Fibroblast of skin of abdomen (primary cell): Measurements from ENCODE around the gene BACE2.
A peak's percentile ranks its signal among the peaks of the same experiment; 100 is the strongest.
"Not testable (repeated sequence)": the region's sequence is repeated elsewhere in the genome, so short reads cannot be mapped to it uniquely, and the experiment has no call there.

Experiments used
- DNase-seq: peaks from one replicate; pipeline ENCODE4 v3.0.0-alpha.2; 2013

The BACE2 gene

GRCh38 chr21:41242238-41242829, 74.4 kb downstream of the BACE2 start:
- no peak for DNase-seq

- no peak for DNase-seq
These were observed 75.1 kb downstream of the BACE2 start for GRCh38 chr21:41243107-41243506.

GRCh38 chr21:41244266-41244880, 76.4 kb downstream of the BACE2 start:
- DNase-seq, result not testable (repeated sequence)

GRCh38 chr21:41245509-41246135, 77.7 kb downstream of the BACE2 start:
- DNase-seq, result no peak

- no peak for DNase-seq
These were observed 78.8 kb downstream of the BACE2 start for GRCh38 chr21:41246808-41247207.

GRCh38 chr21:41247561-41248545, 79.9 kb downstream of the BACE2 start:
- no peak for DNase-seq

GRCh38 chr21:41249476-41249875, 81.5 kb downstream of the BACE2 start:
- DNase-seq, result no peak

- no peak for DNase-seq
These were observed 82.6 kb downstream of the BACE2 start for GRCh38 chr21:41250519-41250918.

- peak; percentile 44 for DNase-seq
These were observed 84.1 kb downstream of the BACE2 start for GRCh38 chr21:41251961-41252642.

- DNase-seq, result no peak
These were observed 86.2 kb downstream of the BACE2 start for GRCh38 chr21:41254090-41254700.

GRCh38 chr21:41255190-41255589, 87.2 kb downstream of the BACE2 start:
- no peak for DNase-seq

- DNase-seq, result not testable (repeated sequence)
These were observed 88.3 kb downstream of the BACE2 start for GRCh38 chr21:41256231-41256630.

- DNase-seq, result no peak
These were observed 89.1 kb downstream of the BACE2 start for GRCh38 chr21:41256771-41257702.

- no peak for DNase-seq
These were observed 90.7 kb downstream of the BACE2 start for GRCh38 chr21:41258617-41259016.

- DNase-seq, result no peak
These were observed 92.5 kb downstream of the BACE2 start for GRCh38 chr21:41260428-41260827.

GRCh38 chr21:41267346-41267745, 99.4 kb downstream of the BACE2 start:
- no peak for DNase-seq

- no peak for DNase-seq
These were observed 101.6 kb downstream of the BACE2 start for GRCh38 chr21:41269535-41269934.

GRCh38 chr21:41277196-41277595, 109.2 kb downstream of the BACE2 start:
- DNase-seq, result no peak

- no peak for DNase-seq
These were observed 109.9 kb downstream of the BACE2 start for GRCh38 chr21:41277846-41278245.

GRCh38 chr21:41280115-41280919, 112.4 kb downstream of the BACE2 start:
- peak; percentile 84 for DNase-seq
